Gastroesophageal sphincter (tissue), 3 donors: ENCODE data around the gene ZNF880.

Experiments
- CTCF ChIP-seq, 4 experiments: fragments of 200-600 bp in 2 of 4; fragments of 450-650 bp in 2 of 4; sonication (generic) in 1 of 4; IDR thresholded peaks; one replicate each; pipeline ENCODE4 v1.5.1; 2017 to 2019; ENCODE audit warnings: antibody characterized with exemption in 4 of 4, mild to moderate bottlenecking in 2 of 4, moderate library complexity in 2 of 4
- POLR2A ChIP-seq, 2 donors: fragments of 450-650 bp; IDR thresholded peaks; one replicate each; pipeline ENCODE4 v1.6.1; 2017; ENCODE audit warnings: antibody characterized with exemption in 2 of 2, mild to moderate bottlenecking in 2 of 2, moderate library complexity in 1 of 2
- POLR2AphosphoS5 ChIP-seq: sonication (generic); formaldehyde crosslinking; IDR thresholded peaks from one replicate; pipeline ENCODE4 v1.6.1; 2017; ENCODE audit warnings: antibody characterized with exemption

- TF ChIP-seq CTCF (IDR thresholded peaks at IDR 0.05) = peak in 1 of 4 experiments; percentile 28
- peak; percentile 84 for TF ChIP-seq POLR2AphosphoS5
- peak; percentile 18 to 52 for TF ChIP-seq POLR2A (IDR thresholded peaks at IDR 0.05)
Observed at GRCh38 chr19:52369559-52370340, at the start of gene ZNF880.
